Neuronal stem cell (in vitro differentiated cells): ENCODE results near the gene MEOX2.

Experiments used
- DNase-seq: peaks from one replicate; pipeline ENCODE4 v3.0.0-alpha.2; 2013; ENCODE audit warnings: low spot score
- H2AFZ ChIP-seq: one replicate; pipeline ENCODE4 v1.6.1; 2013; ENCODE audit warnings: mild to moderate bottlenecking, low read length, inconsistent platforms
- H2AK5ac ChIP-seq: 2 replicates; pipeline ENCODE4 v1.6.1; 2013; ENCODE audit warnings: low read depth, mild to moderate bottlenecking, inconsistent platforms, low read length, moderate library complexity, mixed read lengths
- H2BK120ac ChIP-seq: 2 replicates; pipeline ENCODE4 v1.6.1; 2013; ENCODE audit warnings: low read depth, mild to moderate bottlenecking, inconsistent platforms, low read length, moderate library complexity, mixed read lengths
- H2BK12ac ChIP-seq: one replicate; pipeline ENCODE4 v1.6.1; 2013; ENCODE audit warnings: low read length, inconsistent platforms
- H2BK15ac ChIP-seq: 2 replicates; pipeline ENCODE4 v1.6.1; 2013; ENCODE audit warnings: mild to moderate bottlenecking, low read length, inconsistent platforms, mixed read lengths
- H2BK5ac ChIP-seq: one replicate; pipeline ENCODE4 v1.6.1; 2013; ENCODE audit warnings: inconsistent platforms, mild to moderate bottlenecking, low read length, moderate library complexity
- H3K14ac ChIP-seq: one replicate; pipeline ENCODE4 v1.6.1; 2013; ENCODE audit warnings: low read length, inconsistent platforms
- H3K18ac ChIP-seq: 2 replicates; pipeline ENCODE4 v1.6.1; 2013; ENCODE audit warnings: low read length, inconsistent platforms
- H3K23ac ChIP-seq: 2 replicates; pipeline ENCODE4 v1.6.1; 2013; ENCODE audit warnings: low read depth, mild to moderate bottlenecking, mixed read lengths, low read length, inconsistent platforms; ENCODE audit not compliant: poor library complexity
- H3K27ac ChIP-seq: replicated peaks from 3 replicates; pipeline ENCODE4 v1.5.1; 2013; ENCODE audit warnings: low read length, inconsistent platforms
- H3K27me3 ChIP-seq, 3 experiments: 2 replicates each; pipeline ENCODE4 v1.6.1; 2013; ENCODE audit warnings: low read length in 3 of 3, mild to moderate bottlenecking in 2 of 3, inconsistent platforms in 1 of 3, low read depth in 1 of 3, mixed read lengths in 1 of 3, moderate library complexity in 1 of 3; ENCODE audit not compliant: control insufficient read depth in 3 of 3, insufficient read depth in 3 of 3
- H3K36me3 ChIP-seq, 2 donors: replicated peaks in 1 of 2; 2 replicates each; pipeline ENCODE4 v1.6.1; 2013; ENCODE audit warnings: low read length in 2 of 2; ENCODE audit not compliant: control insufficient read depth in 2 of 2, insufficient read depth in 2 of 2
- H3K4ac ChIP-seq: 2 replicates; pipeline ENCODE4 v1.6.1; 2013; ENCODE audit warnings: inconsistent platforms, mild to moderate bottlenecking, low read length, moderate library complexity
- H3K4me1 ChIP-seq, 2 donors: 1 replicate in 1 of 2; 2 replicates in 1 of 2; pipeline ENCODE4 v1.6.1; 2013; ENCODE audit warnings: low read length in 2 of 2, low read depth in 1 of 2; ENCODE audit not compliant: control insufficient read depth in 2 of 2, insufficient read depth in 1 of 2
- H3K4me2 ChIP-seq: one replicate; pipeline ENCODE4 v1.6.1; 2013; ENCODE audit warnings: mild to moderate bottlenecking, low read length, inconsistent platforms; ENCODE audit not compliant: insufficient read depth, poor library complexity, severe bottlenecking
- H3K4me3 ChIP-seq, 2 donors: 2 replicates each; pipeline ENCODE4 v1.5.1; 2013; ENCODE audit warnings: low read length in 2 of 2, mild to moderate bottlenecking in 2 of 2, inconsistent platforms in 1 of 2, moderate library complexity in 1 of 2
- H3K79me1 ChIP-seq: one replicate; pipeline ENCODE4 v1.6.1; 2013; ENCODE audit warnings: low read depth, mild to moderate bottlenecking, inconsistent platforms, low read length, moderate library complexity
- H3K9ac ChIP-seq: one replicate; pipeline ENCODE4 v1.6.1; 2013; ENCODE audit warnings: mild to moderate bottlenecking, low read depth, low read length, inconsistent platforms; ENCODE audit not compliant: poor library complexity
- H3K9me3 ChIP-seq, 2 donors: replicated peaks in 1 of 2; 2 replicates each; pipeline versions ENCODE3 to v1.6.1; 2013; ENCODE audit warnings: low read length in 2 of 2, mild to moderate bottlenecking in 2 of 2, inconsistent platforms in 1 of 2, low read depth in 1 of 2, mixed read lengths in 1 of 2, moderate library complexity in 1 of 2; ENCODE audit not compliant: control insufficient read depth in 2 of 2, insufficient read depth in 1 of 2
- H4K8ac ChIP-seq: one replicate; pipeline ENCODE4 v1.6.1; 2013; ENCODE audit warnings: low read depth, mild to moderate bottlenecking, inconsistent platforms, low read length, moderate library complexity
- H4K91ac ChIP-seq: one replicate; pipeline ENCODE4 v1.6.1; 2013; ENCODE audit warnings: low read length, low read depth, mild to moderate bottlenecking, inconsistent platforms; ENCODE audit not compliant: poor library complexity
- WGBS, 2 donors: extraction: QIAGEN DNeasy Blood & Tissue Kit; methylation state at CpG; one replicate each; pipeline ENCODE4 v1.1.7; 2013; ENCODE audit warnings: missing lambda C conversion rate in 2 of 2, mixed read lengths in 1 of 2; ENCODE audit not compliant: insufficient read length in 2 of 2, insufficient replicate concordance in 1 of 2; ENCODE audit errors: extremely low coverage in 2 of 2; 5-methylcytosine and 5-hydroxymethylcytosine counted together

The MEOX2 gene

GRCh38 chr7:15669443-15670090 lies 16.9 kb downstream of the MEOX2 start:
- Histone ChIP-seq H2BK5ac (no peak overlapping the region), H2BK120ac (no peak overlapping the region), H2AFZ (no peak overlapping the region), H3K9ac (no peak overlapping the region), H3K9me3 (no peaks in the 10 kb centered on the region), H4K8ac (no peak overlapping the region), H3K27ac (no peak overlapping the region), H2BK12ac (no peak overlapping the region), H3K4me2 (no peak overlapping the region), H3K79me1 (no peaks in the 10 kb centered on the region), H4K91ac (no peak overlapping the region), H3K4me3 (no peak overlapping the region), H3K23ac (no peak overlapping the region), H3K4me1 (no peaks in the 10 kb centered on the region), H2AK5ac (no peak overlapping the region), H2BK15ac (no peak overlapping the region), H3K36me3 (no peaks in the 10 kb centered on the region), H3K18ac (no peak overlapping the region), H3K14ac (no peak overlapping the region), H3K27me3 (no peaks in the 10 kb centered on the region), H3K4ac (no peak overlapping the region)
- WGBS, 2 donors, result no CpG with 5 or more reads among the region's 10 CpGs
- no peak for DNase-seq

DNA sequence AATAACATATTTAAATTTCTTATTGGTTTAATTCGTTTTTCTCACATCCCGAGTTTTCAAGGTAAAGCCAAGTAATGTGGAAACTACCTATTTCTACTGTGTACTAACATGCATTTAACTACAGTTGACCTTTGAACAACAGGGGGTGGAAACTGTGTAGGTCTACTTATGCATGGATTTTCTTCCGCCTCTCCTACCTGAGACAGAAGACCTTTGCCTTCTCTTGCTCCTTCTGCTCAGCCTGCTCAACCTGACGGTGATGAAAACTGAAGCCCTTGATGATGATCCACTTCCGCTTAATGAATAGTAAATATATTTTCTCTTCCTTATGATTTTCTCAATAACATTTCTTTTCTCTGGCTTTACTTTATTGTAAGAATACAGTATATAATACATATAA lies 18.5 kb downstream of the MEOX2 start:
- no peak overlapping the region for H2AK5ac ChIP-seq
- H3K4me1 ChIP-seq, result no peaks in the 10 kb centered on the region
- no peaks in the 10 kb centered on the region for H3K27me3 ChIP-seq
- H4K8ac ChIP-seq, result no peak overlapping the region
- no peak overlapping the region for H3K4ac ChIP-seq
- no peak overlapping the region for H2BK5ac ChIP-seq
- H2BK12ac ChIP-seq, result no peak overlapping the region
- WGBS, 2 donors, result no CpG with 5 or more reads among the region's 5 CpGs
- no peak overlapping the region for H2BK15ac ChIP-seq
- no peak overlapping the region for H2BK120ac ChIP-seq
- no peak overlapping the region for H3K27ac ChIP-seq
- no peaks in the 10 kb centered on the region for H3K9me3 ChIP-seq
- peak; percentile 15 for DNase-seq
- H3K18ac ChIP-seq, result no peak overlapping the region
- H3K23ac ChIP-seq, result no peak overlapping the region
- no peak overlapping the region for H2AFZ ChIP-seq
- H3K36me3 ChIP-seq, result no peaks in the 10 kb centered on the region
- H4K91ac ChIP-seq, result no peak overlapping the region
- no peaks in the 10 kb centered on the region for H3K79me1 ChIP-seq
- H3K14ac ChIP-seq, result no peak overlapping the region
- no peak overlapping the region for H3K9ac ChIP-seq
- H3K4me2 ChIP-seq, result no peak overlapping the region
- no peak overlapping the region for H3K4me3 ChIP-seq

DNA sequence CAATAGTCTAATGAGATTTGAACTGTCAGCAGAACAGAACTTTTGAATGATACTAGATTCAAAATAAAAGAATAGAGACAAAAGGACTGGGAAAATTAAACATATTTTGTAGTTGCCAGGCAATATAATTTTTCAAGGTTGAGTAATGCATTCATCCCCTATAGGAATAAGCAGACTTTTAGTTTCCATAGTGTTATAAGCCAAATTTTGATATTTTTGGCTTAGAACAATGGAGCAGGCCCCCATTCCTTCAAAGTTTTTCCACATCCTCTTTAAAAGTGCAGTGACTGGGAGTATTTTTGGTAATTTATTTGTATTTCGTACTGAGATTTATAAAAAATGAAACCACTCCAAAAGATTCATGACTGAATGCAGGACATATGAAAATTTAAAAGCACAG lies 24.0 kb downstream of the MEOX2 start:
- Histone ChIP-seq H3K4me1 (no peaks in the 10 kb centered on the region), H4K91ac (no peak overlapping the region), H2AFZ (no peak overlapping the region), H3K4ac (no peak overlapping the region), H2AK5ac (no peak overlapping the region), H3K27me3 (no peaks in the 10 kb centered on the region), H3K4me2 (no peak overlapping the region), H3K27ac (no peak overlapping the region), H3K36me3 (no peaks in the 10 kb centered on the region), H2BK15ac (no peak overlapping the region), H3K18ac (no peak overlapping the region), H3K79me1 (no peaks in the 10 kb centered on the region), H2BK5ac (no peak overlapping the region), H2BK12ac (no peak overlapping the region), H3K23ac (no peak overlapping the region), H3K14ac (no peak overlapping the region), H2BK120ac (no peak overlapping the region), H3K9me3 (no peaks in the 10 kb centered on the region), H4K8ac (no peak overlapping the region), H3K9ac (no peak overlapping the region), H3K4me3 (no peak overlapping the region)
- no CpG with 5 or more reads among the region's 1 CpG for WGBS, 2 donors
- DNase-seq, result no peak

DNA sequence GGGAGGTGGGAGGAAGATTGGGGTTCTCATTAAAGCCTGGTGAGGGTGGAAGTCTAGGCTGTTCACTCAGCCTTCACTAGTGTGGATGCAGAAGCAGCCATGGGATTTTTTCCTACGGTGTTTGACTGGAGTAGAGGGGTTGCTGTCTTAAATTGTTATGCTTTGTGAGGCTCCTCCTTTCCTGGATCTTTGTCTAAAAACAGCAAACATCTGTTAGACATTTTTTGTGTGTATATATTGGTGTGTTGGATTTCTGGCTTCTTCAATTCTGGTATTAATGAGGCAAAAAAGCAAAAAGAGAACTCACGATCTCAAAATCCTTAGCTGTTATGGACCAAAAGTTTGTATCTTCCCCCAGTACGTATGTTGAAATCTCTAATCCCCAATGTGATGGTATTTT lies 28.2 kb downstream of the MEOX2 start:
- Histone ChIP-seq H2BK12ac (no peak overlapping the region), H2BK120ac (no peak overlapping the region), H3K18ac (no peak overlapping the region), H2AFZ (no peak overlapping the region), H4K8ac (no peak overlapping the region), H3K79me1 (no peaks in the 10 kb centered on the region), H2BK15ac (no peak overlapping the region), H3K27me3 (no peaks in the 10 kb centered on the region), H3K4me2 (no peak overlapping the region), H3K9ac (no peak overlapping the region), H2AK5ac (no peak overlapping the region), H3K36me3 (no peaks in the 10 kb centered on the region), H3K4me1 (no peaks in the 10 kb centered on the region), H3K27ac (no peak overlapping the region), H3K4ac (no peak overlapping the region), H4K91ac (no peak overlapping the region), H3K4me3 (no peak overlapping the region), H2BK5ac (no peak overlapping the region), H3K23ac (no peak overlapping the region), H3K14ac (no peak overlapping the region), H3K9me3 (no peaks in the 10 kb centered on the region)
- no peak for DNase-seq
- no CpG with 5 or more reads among the region's 3 CpGs for WGBS, 2 donors
